Brain pericyte (primary cell): ENCODE results near the gene ALG8.
"Not testable (repeated sequence)": the region's sequence is repeated elsewhere in the genome, so short reads cannot be mapped to it uniquely, and the experiment has no call there.

Experiments used
- DNase-seq: peaks from one replicate; pipeline ENCODE4 v3.0.0-alpha.2; 2012; ENCODE audit warnings: low read depth, low spot score

Gene ALG8

GRCh38 chr11:78071717-78072116 is 67.7 kb downstream of the ALG8 start:
- no peak for DNase-seq

GRCh38 chr11:78070621-78071020 is 68.8 kb downstream of the ALG8 start:
- DNase-seq: no peak

GRCh38 chr11:78069465-78069864 is 70.0 kb downstream of the ALG8 start:
- DNase-seq: no peak

GRCh38 chr11:78067704-78068103 is 71.7 kb downstream of the ALG8 start:
- no peak for DNase-seq

GRCh38 chr11:78066471-78066870 is 73.0 kb downstream of the ALG8 start:
- no peak for DNase-seq

- DNase-seq: no peak
Observed at GRCh38 chr11:78065203-78065602, 74.2 kb downstream of the ALG8 start.

- DNase-seq: no peak
Observed at GRCh38 chr11:78063440-78064181, 75.8 kb downstream of the ALG8 start, which contains the start of gene THRSP. THRSP (plus strand) TSS chr11:78063861; CDS start chr11:78063882, 21 bp downstream.

GRCh38 chr11:78062671-78063070 is 76.8 kb downstream of the ALG8 start:
- no peak for DNase-seq

GRCh38 chr11:78061921-78062311 is 77.5 kb downstream of the ALG8 start:
- DNase-seq: no peak

- DNase-seq: no peak
Observed at GRCh38 chr11:78061088-78061920, 78.1 kb downstream of the ALG8 start.

GRCh38 chr11:78060533-78060932 is 78.9 kb downstream of the ALG8 start:
- DNase-seq: no peak

GRCh38 chr11:78059749-78060328 is 79.6 kb downstream of the ALG8 start:
- not testable (repeated sequence) for DNase-seq

- DNase-seq: no peak
Observed at GRCh38 chr11:78057462-78058055, 81.9 kb downstream of the ALG8 start.

- DNase-seq: no peak
Observed at GRCh38 chr11:78056093-78056492, 83.3 kb downstream of the ALG8 start.

- no peak for DNase-seq
Observed at GRCh38 chr11:78054971-78055370, 84.5 kb downstream of the ALG8 start.

- DNase-seq: no peak
Observed at GRCh38 chr11:78050964-78051831, 88.2 kb downstream of the ALG8 start.
